LoVo (cell line): Measurements from ENCODE around the gene FBXW4.

Source experiments
- DNase-seq: peaks from one replicate; pipeline ENCODE4 v3.0.0-alpha.2; 2016; ENCODE audit warnings: low spot score

FBXW4 gene

GRCh38 chr10:101694674-101695403, at the start of gene FBXW4:
Gene FBXW4 (minus strand): TSS chr10:101695170. CDS start chr10:101695105, 65 bp downstream.
- peak; percentile 57 for DNase-seq

GRCh38 chr10:101744267-101744666, 49.3 kb upstream of the FBXW4 start:
- no peak for DNase-seq

GRCh38 chr10:101741938-101742337, 47.0 kb upstream of the FBXW4 start:
- DNase-seq, result no peak

- no peak for DNase-seq
These were observed 41.7 kb upstream of the FBXW4 start for GRCh38 chr10:101736666-101737065.

- no peak for DNase-seq
These were observed 37.1 kb upstream of the FBXW4 start for GRCh38 chr10:101732096-101732495.

- DNase-seq, result peak; percentile 34
These were observed 31.1 kb upstream of the FBXW4 start for GRCh38 chr10:101726115-101726387.

- DNase-seq, result no peak
These were observed 30.5 kb upstream of the FBXW4 start for GRCh38 chr10:101725296-101726114.

- DNase-seq, result no peak
These were observed 29.5 kb upstream of the FBXW4 start for GRCh38 chr10:101724446-101724845.

- no peak for DNase-seq
These were observed 28.2 kb upstream of the FBXW4 start for GRCh38 chr10:101723176-101723575.

GRCh38 chr10:101721806-101722205, 26.8 kb upstream of the FBXW4 start:
- DNase-seq, result no peak

GRCh38 chr10:101720606-101721230, 25.7 kb upstream of the FBXW4 start:
- no peak for DNase-seq

GRCh38 chr10:101718690-101719275, 23.8 kb upstream of the FBXW4 start:
- no peak for DNase-seq

- DNase-seq, result no peak
These were observed 22.1 kb upstream of the FBXW4 start for GRCh38 chr10:101716891-101717659.

- DNase-seq, result no peak
These were observed 18.0 kb upstream of the FBXW4 start for GRCh38 chr10:101712997-101713396.

GRCh38 chr10:101710793-101711192, 15.8 kb upstream of the FBXW4 start:
- no peak for DNase-seq

- DNase-seq, result no peak
These were observed 15.2 kb upstream of the FBXW4 start for GRCh38 chr10:101710059-101710695.

- DNase-seq, result no peak
These were observed 14.5 kb upstream of the FBXW4 start for GRCh38 chr10:101709359-101710058.

- no peak for DNase-seq
These were observed 13.9 kb upstream of the FBXW4 start for GRCh38 chr10:101708870-101709269.

- DNase-seq, result no peak
These were observed 13.1 kb upstream of the FBXW4 start for GRCh38 chr10:101708073-101708472.

- DNase-seq, result no peak
These were observed 9.4 kb upstream of the FBXW4 start for GRCh38 chr10:101704331-101704730.

GRCh38 chr10:101696632-101697031, 1.7 kb upstream of the FBXW4 start:
- no peak for DNase-seq
